ENCODE results near the gene KDM4C.

DNA sequence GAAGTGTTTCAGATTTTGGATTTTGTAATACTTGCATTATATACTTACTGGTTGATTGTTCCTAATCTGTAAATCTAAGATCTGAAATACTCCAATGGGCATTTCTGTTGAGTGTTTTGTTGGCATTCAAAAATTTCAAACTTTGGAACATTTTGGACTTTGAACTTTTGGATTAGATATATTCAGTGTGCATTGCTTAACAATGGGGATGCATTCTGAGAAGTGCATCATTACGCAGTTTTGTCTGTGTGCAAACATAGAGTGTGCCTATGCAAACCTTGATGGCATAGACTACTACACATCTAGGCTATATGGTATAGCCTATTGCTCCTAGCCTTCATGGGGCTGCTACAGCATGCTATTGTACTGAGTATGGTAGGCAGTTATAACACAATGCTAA is 325.4 kb downstream of the KDM4C start:
- TF ChIP-seq TAF1 (IDR thresholded peaks at IDR 0.05; ENCODE audit: borderline replicate concordance, low read depth, low read length): no peak
- no peak for TF ChIP-seq POLR2A (IDR thresholded peaks at IDR 0.05; ENCODE audit: low read depth, low read length)
